ENCODE measurements around the gene PTGER2.

Gene PTGER2

DNA sequence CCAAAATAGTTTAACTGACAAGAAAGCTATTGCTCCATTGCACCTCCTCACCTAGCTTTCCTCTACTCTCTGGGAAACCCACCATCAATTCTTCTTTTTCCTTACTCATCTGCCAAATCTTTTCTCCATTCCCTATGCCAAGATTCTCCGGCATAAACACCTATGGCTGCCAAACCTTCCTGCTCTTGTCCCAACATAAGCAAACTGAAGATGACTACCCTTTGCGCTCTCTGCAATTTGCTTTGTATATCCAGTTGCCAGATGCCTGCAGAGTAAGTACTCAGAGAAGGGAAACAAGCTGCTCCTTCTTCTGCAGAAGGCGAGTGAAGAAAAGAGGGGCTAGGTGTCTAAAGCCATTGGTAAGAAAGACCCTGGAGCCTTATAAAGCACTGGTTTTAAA, 11.5 kb downstream of the PTGER2 start:
- Histone ChIP-seq H3K27me3 (ENCODE audit: control insufficient read depth in 3 of 3, insufficient read depth in 3 of 3, low read depth in 1 of 3, low read length in 3 of 3) (no peaks in the 10 kb centered on the region), H2BK120ac (ENCODE audit: low read depth, low read length) (no peak overlapping the region), H3K27ac (replicated peaks; ENCODE audit: low read length) (no peak overlapping the region), H2AK5ac (ENCODE audit: low read depth, low read length) (no peak overlapping the region), H3K36me3 (replicated peaks in 1 of 2; ENCODE audit: control insufficient read depth in 2 of 2, insufficient read depth in 2 of 2, low read length in 2 of 2) (no peaks in the 10 kb centered on the region), H3K79me1 (ENCODE audit: low read depth, low read length) (no peaks in the 10 kb centered on the region), H3K23ac (ENCODE audit: low read depth, low read length, poor library complexity) (no peak overlapping the region), H3K18ac (ENCODE audit: low read length) (no peak overlapping the region), H3K4me3 (ENCODE audit: low read length in 2 of 2) (no peak overlapping the region), H2BK12ac (ENCODE audit: low read length) (no peak overlapping the region), H2BK5ac (ENCODE audit: low read length) (no peak overlapping the region), H3K4me1 (ENCODE audit: control insufficient read depth in 2 of 2, insufficient read depth in 1 of 2, low read depth in 1 of 2, low read length in 2 of 2) (no peaks in the 10 kb centered on the region), H3K4me2 (ENCODE audit: insufficient read depth, low read length, poor library complexity, severe bottlenecking) (no peak overlapping the region), H3K4ac (ENCODE audit: low read length) (no peak overlapping the region), H2AFZ (ENCODE audit: low read length) (no peak overlapping the region), H2BK15ac (ENCODE audit: low read length) (no peak overlapping the region), H3K9me3 (replicated peaks in 1 of 2; ENCODE audit: control insufficient read depth in 2 of 2, insufficient read depth in 1 of 2, low read depth in 1 of 2, low read length in 2 of 2) (peaks cover 0 to 2% of the 10 kb centered on the region in 2 donors), H3K14ac (ENCODE audit: low read length) (no peak overlapping the region), H4K8ac (ENCODE audit: low read depth, low read length) (no peak overlapping the region), H3K9ac (ENCODE audit: low read depth, low read length, poor library complexity) (no peak overlapping the region), H4K91ac (ENCODE audit: low read depth, low read length, poor library complexity) (no peak overlapping the region)
- DNase-seq (ENCODE audit: low spot score) = no peak
- WGBS, 2 donors (ENCODE audit: extremely low coverage in 2 of 2, insufficient read length in 2 of 2, insufficient replicate concordance in 1 of 2) = no CpG with 5 or more reads among the region's 3 CpGs

DNA sequence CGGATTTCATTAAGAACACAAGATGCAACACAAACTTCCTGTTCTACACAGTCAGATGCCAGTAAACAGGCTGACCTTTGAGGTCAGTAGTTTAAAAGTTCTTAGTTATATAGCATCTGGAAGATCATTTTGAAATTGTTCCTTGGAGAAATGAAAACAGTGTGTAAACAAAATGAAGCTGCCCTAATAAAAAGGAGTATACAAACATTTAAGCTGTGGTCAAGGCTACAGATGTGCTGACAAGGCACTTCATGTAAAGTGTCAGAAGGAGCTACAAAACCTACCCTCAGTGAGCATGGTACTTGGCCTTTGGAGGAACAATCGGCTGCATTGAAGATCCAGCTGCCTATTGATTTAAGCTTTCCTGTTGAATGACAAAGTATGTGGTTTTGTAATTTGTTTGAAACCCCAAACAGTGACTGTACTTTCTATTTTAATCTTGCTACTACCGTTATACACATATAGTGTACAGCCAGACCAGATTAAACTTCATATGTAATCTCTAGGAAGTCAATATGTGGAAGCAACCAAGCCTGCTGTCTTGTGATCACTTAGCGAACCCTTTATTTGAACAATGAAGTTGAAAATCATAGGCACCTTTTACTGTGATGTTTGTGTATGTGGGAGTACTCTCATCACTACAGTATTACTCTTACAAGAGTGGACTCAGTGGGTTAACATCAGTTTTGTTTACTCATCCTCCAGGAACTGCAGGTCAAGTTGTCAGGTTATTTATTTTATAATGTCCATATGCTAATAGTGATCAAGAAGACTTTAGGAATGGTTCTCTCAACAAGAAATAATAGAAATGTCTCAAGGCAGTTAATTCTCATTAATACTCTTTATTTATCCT, 13.5 kb downstream of the PTGER2 start:
- H2BK12ac ChIP-seq (ENCODE audit: low read length) = no peak overlapping the region
- H3K4me2 ChIP-seq (ENCODE audit: insufficient read depth, low read length, poor library complexity, severe bottlenecking) = no peak overlapping the region
- no peak overlapping the region for H3K23ac ChIP-seq (ENCODE audit: low read depth, low read length, poor library complexity)
- H3K18ac ChIP-seq (ENCODE audit: low read length) = no peak overlapping the region
- no peak overlapping the region for H2AK5ac ChIP-seq (ENCODE audit: low read depth, low read length)
- no peaks in the 10 kb centered on the region for H3K4me1 ChIP-seq (ENCODE audit: control insufficient read depth in 2 of 2, insufficient read depth in 1 of 2, low read depth in 1 of 2, low read length in 2 of 2)
- WGBS, 2 donors (ENCODE audit: extremely low coverage in 2 of 2, insufficient read length in 2 of 2, insufficient replicate concordance in 1 of 2) = no CpG with 5 or more reads among the region's 4 CpGs
- no peak overlapping the region for H3K14ac ChIP-seq (ENCODE audit: low read length)
- no peak overlapping the region for H3K27ac ChIP-seq (replicated peaks; ENCODE audit: low read length)
- no peak overlapping the region for H3K4ac ChIP-seq (ENCODE audit: low read length)
- H2BK120ac ChIP-seq (ENCODE audit: low read depth, low read length) = no peak overlapping the region
- H3K9me3 ChIP-seq (replicated peaks in 1 of 2; ENCODE audit: control insufficient read depth in 2 of 2, insufficient read depth in 1 of 2, low read depth in 1 of 2, low read length in 2 of 2) = peaks cover 0 to 2% of the 10 kb centered on the region in 2 donors
- H2AFZ ChIP-seq (ENCODE audit: low read length) = no peak overlapping the region
- no peak overlapping the region for H4K91ac ChIP-seq (ENCODE audit: low read depth, low read length, poor library complexity)
- no peaks in the 10 kb centered on the region for H3K79me1 ChIP-seq (ENCODE audit: low read depth, low read length)
- H2BK5ac ChIP-seq (ENCODE audit: low read length) = no peak overlapping the region
- no peak for DNase-seq (ENCODE audit: low spot score)
- no peaks in the 10 kb centered on the region for H3K36me3 ChIP-seq (replicated peaks in 1 of 2; ENCODE audit: control insufficient read depth in 2 of 2, insufficient read depth in 2 of 2, low read length in 2 of 2)
- H3K9ac ChIP-seq (ENCODE audit: low read depth, low read length, poor library complexity) = no peak overlapping the region
- no peaks in the 10 kb centered on the region for H3K27me3 ChIP-seq (ENCODE audit: control insufficient read depth in 3 of 3, insufficient read depth in 3 of 3, low read depth in 1 of 3, low read length in 3 of 3)
- no peak overlapping the region for H2BK15ac ChIP-seq (ENCODE audit: low read length)
- no peak overlapping the region for H4K8ac ChIP-seq (ENCODE audit: low read depth, low read length)
- H3K4me3 ChIP-seq (ENCODE audit: low read length in 2 of 2) = no peak overlapping the region

DNA sequence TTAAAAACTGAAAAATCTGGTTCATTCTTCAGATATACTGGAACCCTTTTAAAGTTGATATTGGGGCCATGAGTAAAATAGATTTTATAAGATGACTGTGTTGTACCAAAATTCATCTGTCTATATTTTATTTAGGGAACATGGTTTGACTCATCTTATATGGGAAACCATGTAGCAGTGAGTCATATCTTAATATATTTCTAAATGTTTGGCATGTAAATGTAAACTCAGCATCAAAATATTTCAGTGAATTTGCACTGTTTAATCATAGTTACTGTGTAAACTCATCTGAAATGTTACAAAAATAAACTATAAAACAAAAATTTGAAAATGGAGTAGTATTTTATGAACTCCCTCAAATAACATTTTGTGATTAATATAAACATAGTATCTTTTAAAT, 14.2 kb downstream of the PTGER2 start:
- H3K18ac ChIP-seq (ENCODE audit: low read length) = no peak overlapping the region
- no peaks in the 10 kb centered on the region for H3K36me3 ChIP-seq (replicated peaks in 1 of 2; ENCODE audit: control insufficient read depth in 2 of 2, insufficient read depth in 2 of 2, low read length in 2 of 2)
- no peak overlapping the region for H2BK12ac ChIP-seq (ENCODE audit: low read length)
- H3K14ac ChIP-seq (ENCODE audit: low read length) = no peak overlapping the region
- H2BK15ac ChIP-seq (ENCODE audit: low read length) = no peak overlapping the region
- H3K4me1 ChIP-seq (ENCODE audit: control insufficient read depth in 2 of 2, insufficient read depth in 1 of 2, low read depth in 1 of 2, low read length in 2 of 2) = no peaks in the 10 kb centered on the region
- no peak overlapping the region for H3K4ac ChIP-seq (ENCODE audit: low read length)
- peaks cover 0 to 2% of the 10 kb centered on the region in 2 donors for H3K9me3 ChIP-seq (replicated peaks in 1 of 2; ENCODE audit: control insufficient read depth in 2 of 2, insufficient read depth in 1 of 2, low read depth in 1 of 2, low read length in 2 of 2)
- no peak overlapping the region for H2AK5ac ChIP-seq (ENCODE audit: low read depth, low read length)
- no peak for DNase-seq (ENCODE audit: low spot score)
- no peak overlapping the region for H3K4me3 ChIP-seq (ENCODE audit: low read length in 2 of 2)
- H4K8ac ChIP-seq (ENCODE audit: low read depth, low read length) = no peak overlapping the region
- no peaks in the 10 kb centered on the region for H3K79me1 ChIP-seq (ENCODE audit: low read depth, low read length)
- H3K23ac ChIP-seq (ENCODE audit: low read depth, low read length, poor library complexity) = no peak overlapping the region
- H3K4me2 ChIP-seq (ENCODE audit: insufficient read depth, low read length, poor library complexity, severe bottlenecking) = no peak overlapping the region
- H2AFZ ChIP-seq (ENCODE audit: low read length) = no peak overlapping the region
- H2BK5ac ChIP-seq (ENCODE audit: low read length) = no peak overlapping the region
- no peak overlapping the region for H3K9ac ChIP-seq (ENCODE audit: low read depth, low read length, poor library complexity)
- no peaks in the 10 kb centered on the region for H3K27me3 ChIP-seq (ENCODE audit: control insufficient read depth in 3 of 3, insufficient read depth in 3 of 3, low read depth in 1 of 3, low read length in 3 of 3)
- H2BK120ac ChIP-seq (ENCODE audit: low read depth, low read length) = no peak overlapping the region
- no peak overlapping the region for H3K27ac ChIP-seq (replicated peaks; ENCODE audit: low read length)
- no peak overlapping the region for H4K91ac ChIP-seq (ENCODE audit: low read depth, low read length, poor library complexity)

DNA sequence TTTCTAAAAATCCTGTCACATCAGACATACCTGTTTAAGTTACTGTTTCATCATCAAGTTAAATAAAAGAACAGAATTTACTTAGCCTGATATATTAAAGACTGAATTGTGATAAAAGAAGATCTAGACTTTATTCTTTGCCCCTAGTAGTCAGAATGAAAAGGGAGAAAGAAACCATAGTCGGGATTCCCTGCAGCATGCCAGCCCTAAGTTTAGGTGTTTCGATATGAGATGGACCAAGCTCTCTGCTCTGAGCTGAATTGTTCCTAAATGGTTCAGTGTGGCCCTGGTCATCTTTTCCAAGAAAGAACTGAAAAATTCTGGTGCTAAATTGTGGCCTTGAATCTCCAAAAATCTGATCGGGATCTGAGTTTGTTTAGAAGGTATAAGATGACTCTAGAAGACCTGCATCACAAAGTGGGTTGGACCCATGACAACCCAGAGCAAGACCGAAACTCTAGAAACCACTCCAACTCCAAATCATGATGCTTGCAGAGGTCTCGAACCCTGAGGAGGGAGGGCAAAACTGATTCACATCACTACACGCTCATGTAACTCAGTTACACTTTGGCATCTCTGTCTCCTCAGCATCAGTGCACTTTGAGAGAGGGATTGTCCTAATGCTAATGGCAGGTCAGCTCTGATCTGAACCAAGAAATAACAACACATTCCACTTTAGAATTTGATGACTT, 15.7 kb downstream of the PTGER2 start:
- Histone ChIP-seq H3K79me1 (ENCODE audit: low read depth, low read length) (no peaks in the 10 kb centered on the region), H3K9ac (ENCODE audit: low read depth, low read length, poor library complexity) (no peak overlapping the region), H3K18ac (ENCODE audit: low read length) (no peak overlapping the region), H4K8ac (ENCODE audit: low read depth, low read length) (no peak overlapping the region), H3K4me2 (ENCODE audit: insufficient read depth, low read length, poor library complexity, severe bottlenecking) (no peak overlapping the region), H3K23ac (ENCODE audit: low read depth, low read length, poor library complexity) (no peak overlapping the region), H3K27me3 (ENCODE audit: control insufficient read depth in 3 of 3, insufficient read depth in 3 of 3, low read depth in 1 of 3, low read length in 3 of 3) (no peaks in the 10 kb centered on the region), H2BK120ac (ENCODE audit: low read depth, low read length) (no peak overlapping the region), H3K14ac (ENCODE audit: low read length) (no peak overlapping the region), H3K4me1 (ENCODE audit: control insufficient read depth in 2 of 2, insufficient read depth in 1 of 2, low read depth in 1 of 2, low read length in 2 of 2) (no peaks in the 10 kb centered on the region), H2BK5ac (ENCODE audit: low read length) (no peak overlapping the region), H2BK12ac (ENCODE audit: low read length) (no peak overlapping the region), H3K4me3 (ENCODE audit: low read length in 2 of 2) (no peak overlapping the region), H2AK5ac (ENCODE audit: low read depth, low read length) (no peak overlapping the region), H2AFZ (ENCODE audit: low read length) (no peak overlapping the region), H3K27ac (replicated peaks; ENCODE audit: low read length) (no peak overlapping the region), H3K9me3 (replicated peaks in 1 of 2; ENCODE audit: control insufficient read depth in 2 of 2, insufficient read depth in 1 of 2, low read depth in 1 of 2, low read length in 2 of 2) (no peaks in the 10 kb centered on the region), H2BK15ac (ENCODE audit: low read length) (no peak overlapping the region), H3K36me3 (replicated peaks in 1 of 2; ENCODE audit: control insufficient read depth in 2 of 2, insufficient read depth in 2 of 2, low read length in 2 of 2) (no peaks in the 10 kb centered on the region), H3K4ac (ENCODE audit: low read length) (no peak overlapping the region), H4K91ac (ENCODE audit: low read depth, low read length, poor library complexity) (no peak overlapping the region)
- WGBS, 2 donors (ENCODE audit: extremely low coverage in 2 of 2, insufficient read length in 2 of 2, insufficient replicate concordance in 1 of 2) = no CpG with 5 or more reads among the region's 6 CpGs
- no peak for DNase-seq (ENCODE audit: low spot score)
